Fibroblast of the conjunctiva (primary cell): Measurements from ENCODE around the gene ZCCHC7.
"Not testable (repeated sequence)": the region's sequence is repeated elsewhere in the genome, so short reads cannot be mapped to it uniquely, and the experiment has no call there.

Experiments used
- DNase-seq: peaks from one replicate; pipeline ENCODE4 v3.0.0-alpha.2; 2010; ENCODE audit warnings: low read depth

ZCCHC7 gene

DNA sequence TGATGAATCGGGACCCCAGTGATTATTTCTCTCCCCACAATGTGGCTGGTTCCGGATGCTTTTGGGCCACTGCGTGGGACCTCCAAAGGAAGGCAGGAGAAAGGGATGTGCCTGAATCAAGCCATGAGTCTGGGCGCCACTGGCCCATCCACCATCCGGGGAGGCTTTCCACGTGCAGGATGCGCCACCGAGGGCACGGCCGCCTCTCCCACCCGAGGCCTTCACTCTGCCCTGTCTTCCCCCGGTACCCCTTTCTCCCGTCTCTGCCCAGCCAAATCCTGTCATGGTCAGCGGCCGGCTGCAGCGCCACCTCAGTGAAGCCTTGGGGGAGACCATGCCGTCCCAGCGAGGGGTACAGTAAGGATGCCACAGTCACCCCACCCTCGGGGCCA is 258.2 kb downstream of the ZCCHC7 start:
- DNase-seq = no peak

DNA sequence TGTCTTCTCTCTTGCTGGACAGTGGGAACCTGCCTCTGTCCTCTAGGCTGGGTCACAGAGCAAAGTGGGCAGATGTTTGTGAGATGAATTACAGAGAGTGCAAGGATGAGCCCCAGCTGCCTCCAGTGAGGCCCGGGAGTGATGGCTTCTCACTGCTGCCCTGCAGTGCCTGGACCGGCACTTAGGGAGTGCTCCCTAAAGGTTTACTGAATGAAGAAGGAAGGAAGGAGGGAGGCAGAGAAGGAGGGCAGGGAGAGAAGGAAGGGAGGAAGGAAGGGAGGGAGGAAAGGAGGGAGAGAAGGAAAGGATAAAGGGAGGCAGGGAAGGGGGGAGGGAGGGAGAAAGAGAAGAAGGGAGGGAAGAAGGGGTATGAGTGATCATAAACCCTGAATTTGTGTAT is 259.5 kb downstream of the ZCCHC7 start:
- no peak for DNase-seq

DNA sequence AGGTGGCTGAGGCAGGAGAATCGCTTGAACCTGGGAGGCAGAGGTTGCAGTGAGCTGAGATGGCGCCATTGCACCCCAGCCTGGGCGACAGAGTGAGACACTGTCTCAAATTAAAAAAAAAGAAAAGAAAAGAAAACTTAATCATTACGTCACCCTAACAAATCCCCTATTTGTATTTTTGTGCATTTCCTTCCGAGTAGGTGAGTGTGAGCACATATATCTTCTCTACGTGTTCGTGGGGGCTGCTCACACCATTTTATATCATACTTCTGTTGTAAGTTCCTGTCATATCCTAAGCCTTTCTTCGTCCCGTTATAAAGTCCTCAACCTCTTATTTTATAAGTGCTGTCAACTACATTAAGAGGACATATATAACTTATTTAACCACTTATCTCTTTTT is 260.2 kb downstream of the ZCCHC7 start:
- DNase-seq = no peak

DNA sequence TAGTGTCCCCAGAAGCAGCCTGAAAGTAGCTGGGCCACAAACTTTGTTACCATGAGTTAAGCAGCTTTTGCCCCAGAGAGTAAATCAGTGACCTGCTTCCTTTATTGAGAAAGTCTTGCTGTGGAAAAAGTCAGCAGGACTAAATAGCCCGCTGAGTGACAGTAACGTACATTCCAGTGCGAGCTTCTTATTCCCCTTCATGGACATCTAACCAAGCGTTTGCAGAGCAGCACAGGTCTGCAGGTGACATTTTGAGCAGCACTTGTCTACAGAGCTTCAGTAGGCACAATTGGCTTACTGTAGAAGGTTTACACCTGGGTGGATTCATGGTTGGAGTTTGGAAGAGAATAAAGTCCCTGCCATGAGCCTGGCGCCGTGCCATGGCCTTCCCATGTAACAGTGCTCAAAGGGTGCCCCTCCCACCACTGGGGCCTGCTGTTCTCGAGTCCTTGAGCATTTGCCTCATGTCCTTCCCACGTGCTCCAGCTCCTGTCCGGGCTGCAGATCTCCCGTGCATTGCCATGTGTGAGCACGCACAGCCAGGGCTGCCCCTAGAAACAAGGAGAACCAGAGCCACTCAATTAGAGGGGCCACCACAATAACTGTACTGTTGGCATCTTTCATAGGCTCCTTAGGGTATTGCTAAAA is 260.8 kb downstream of the ZCCHC7 start:
- DNase-seq = no peak

DNA sequence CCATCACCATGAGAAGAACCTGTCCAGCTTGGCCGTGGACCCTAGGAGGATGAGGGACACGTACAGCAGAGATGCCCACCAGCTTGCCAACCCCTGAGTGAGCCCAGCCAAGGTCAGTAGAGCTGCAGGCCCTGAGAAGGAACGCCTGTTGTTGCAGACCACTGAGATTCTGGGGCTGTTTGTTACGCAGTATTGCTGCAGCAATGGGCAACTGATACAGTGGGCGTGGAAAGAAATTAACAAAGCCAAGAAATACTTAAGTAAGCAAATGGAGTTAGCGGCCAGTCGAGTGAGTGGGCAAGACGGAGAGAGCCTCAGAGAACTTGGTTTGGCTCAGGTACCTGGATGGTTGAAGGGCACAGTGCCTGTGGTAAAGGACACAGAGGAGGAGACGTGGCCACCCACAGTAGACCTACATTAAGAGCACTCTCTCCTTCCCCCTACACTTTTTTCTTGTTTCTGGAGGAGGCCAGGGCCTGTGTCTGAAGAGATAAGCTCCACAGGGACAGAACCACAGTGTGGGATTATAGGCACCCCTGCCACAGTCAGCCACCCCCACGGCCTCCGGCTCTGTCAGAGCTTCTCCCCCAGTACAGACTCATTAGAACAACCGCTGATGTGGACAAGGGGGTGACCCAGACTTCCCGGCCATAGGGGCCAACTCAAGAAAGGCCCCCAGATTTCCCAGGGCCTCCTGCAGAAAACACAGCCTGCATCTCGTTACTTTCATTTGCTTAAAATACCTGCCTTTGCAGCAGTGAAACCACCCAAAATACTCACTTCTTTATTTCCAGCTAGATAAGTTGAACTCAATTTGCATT is 262.0 kb downstream of the ZCCHC7 start:
- no peak for DNase-seq

DNA sequence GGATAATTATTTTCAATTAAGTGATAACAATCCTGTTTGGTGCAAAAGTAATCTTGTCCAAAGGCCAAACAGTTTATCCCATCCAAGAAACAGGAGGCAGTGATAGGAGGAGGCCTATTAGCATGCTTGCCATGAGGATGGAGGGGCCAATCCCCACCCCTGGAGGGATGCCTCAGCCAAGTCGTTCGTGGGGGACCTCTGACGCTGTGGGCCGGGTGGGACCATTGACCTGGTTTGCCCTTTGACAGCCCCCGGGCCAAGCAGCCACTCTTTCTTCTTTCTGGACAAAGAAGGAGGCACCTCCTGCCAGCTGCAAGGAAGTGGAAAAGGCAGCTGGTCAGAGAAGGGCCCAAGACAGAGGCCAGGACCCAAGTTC is 262.6 kb downstream of the ZCCHC7 start:
- DNase-seq = no peak

DNA sequence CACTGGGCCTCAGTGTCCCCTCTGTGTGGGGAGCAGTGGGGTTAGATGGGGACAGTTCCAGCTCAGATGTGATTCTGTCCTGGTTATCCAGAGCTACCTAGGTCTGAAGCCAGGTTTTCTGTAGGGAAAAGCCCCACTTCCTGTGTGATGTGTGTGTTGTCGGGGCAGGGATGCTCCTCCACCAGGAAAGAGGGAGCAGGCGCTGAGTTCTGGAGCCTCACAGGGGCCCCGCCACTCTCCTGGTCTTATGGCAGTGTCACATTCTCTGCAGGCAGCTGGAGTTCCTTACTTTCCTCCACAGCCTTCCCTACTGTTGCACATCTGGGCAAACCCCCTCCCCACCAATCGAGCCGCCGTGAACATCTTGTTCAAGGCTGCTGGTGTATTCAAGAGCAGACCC is 263.0 kb downstream of the ZCCHC7 start:
- no peak for DNase-seq

DNA sequence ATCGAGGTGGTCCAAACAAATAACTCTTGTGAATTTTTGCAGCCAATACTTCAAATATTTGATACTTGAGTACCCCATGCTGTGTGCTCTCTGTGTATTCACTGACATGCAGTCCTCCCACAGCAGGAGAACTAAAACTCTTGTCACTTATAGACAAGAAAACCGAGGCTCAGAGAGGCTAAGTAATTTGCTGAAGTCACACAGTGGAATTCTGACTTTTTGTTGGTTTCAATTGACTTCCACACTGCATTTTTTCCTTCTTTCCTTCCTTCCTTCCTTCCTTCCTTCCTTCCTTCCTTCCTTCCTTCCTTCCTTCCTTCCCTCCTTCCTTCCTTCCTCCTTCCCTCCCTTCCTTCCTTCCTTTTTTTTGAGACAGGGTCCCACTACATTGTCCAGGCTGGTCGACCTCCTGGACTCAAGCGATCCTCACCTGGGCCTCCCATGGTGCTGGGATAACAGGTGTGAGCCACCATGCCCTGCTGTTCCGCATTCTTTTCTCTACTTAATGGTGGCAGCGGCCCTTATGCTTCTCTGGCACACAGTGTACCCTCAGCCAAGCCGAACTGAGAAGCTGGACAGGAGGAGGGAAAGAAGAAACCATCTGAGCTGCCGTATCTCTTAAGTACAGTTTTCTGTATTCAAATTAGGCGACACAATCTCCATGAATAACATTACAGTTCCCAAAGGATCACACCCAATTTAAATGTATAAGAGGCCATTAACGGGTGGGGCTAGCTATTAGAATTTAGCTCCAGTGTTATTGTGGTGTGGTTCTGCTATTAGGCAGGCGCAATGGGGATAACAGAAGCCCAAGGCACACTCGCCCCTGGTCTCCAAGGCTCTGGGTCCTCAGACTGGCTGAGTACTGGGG is 263.7 kb downstream of the ZCCHC7 start:
- no peak for DNase-seq

DNA sequence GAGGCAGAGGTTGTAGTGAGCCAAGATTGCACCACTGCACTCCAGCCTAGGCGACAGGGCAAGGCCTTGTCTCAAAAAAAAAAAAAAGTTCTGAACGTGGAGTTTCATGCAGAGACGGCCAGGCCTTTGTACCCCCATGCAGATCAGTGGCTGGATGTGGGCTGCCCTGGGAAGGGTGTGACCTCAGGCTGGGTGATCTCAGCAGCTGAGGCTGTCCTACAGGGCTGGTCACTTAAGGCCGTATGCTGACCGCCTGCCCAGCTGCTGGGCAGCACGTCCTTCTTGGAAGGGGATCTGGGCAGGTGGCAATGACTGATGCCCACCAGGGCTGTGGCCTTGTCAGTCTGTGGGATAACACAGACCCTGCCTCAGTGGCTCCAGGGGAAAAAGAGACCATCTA is 264.9 kb downstream of the ZCCHC7 start:
- no peak for DNase-seq

DNA sequence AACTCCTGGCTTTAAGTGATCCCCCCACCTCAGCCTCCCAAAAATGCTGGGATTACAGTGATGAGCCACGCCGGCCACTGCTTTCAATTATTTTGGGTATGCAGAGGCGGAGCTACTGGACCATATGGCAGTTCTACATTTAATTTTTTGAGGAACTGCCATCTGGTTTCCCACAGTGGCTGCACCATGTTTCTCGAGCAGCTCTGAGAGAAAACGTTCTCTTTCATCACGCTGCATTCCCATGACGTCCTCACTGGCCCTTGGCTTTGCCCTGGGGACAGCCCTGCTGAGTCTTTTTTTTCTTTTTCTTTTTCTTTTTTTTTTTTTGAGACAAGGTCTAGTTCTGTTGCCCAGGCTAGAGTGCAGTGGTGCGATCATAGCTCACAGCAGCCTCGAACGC is 266.6 kb downstream of the ZCCHC7 start:
- DNase-seq = no peak

DNA sequence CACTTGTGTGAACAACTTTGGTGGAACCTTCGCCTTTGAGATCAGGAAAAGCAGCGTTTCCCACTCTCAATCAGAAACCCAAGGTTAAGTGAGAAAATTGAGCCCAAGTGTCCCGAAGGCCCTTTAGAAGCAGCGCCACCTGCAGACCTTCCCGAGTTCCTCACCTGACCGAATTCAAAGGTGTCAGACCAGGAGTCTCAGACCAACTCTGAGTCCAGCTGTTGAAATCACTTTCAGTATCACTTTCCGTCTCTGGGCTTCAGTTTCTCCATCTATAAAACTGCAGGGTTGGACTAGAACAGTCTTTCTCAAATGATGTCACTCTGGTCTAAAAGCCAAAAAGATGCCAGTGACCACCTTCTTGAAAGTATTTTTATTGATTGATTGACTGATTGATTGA is 270.4 kb downstream of the ZCCHC7 start:
- DNase-seq = no peak

DNA sequence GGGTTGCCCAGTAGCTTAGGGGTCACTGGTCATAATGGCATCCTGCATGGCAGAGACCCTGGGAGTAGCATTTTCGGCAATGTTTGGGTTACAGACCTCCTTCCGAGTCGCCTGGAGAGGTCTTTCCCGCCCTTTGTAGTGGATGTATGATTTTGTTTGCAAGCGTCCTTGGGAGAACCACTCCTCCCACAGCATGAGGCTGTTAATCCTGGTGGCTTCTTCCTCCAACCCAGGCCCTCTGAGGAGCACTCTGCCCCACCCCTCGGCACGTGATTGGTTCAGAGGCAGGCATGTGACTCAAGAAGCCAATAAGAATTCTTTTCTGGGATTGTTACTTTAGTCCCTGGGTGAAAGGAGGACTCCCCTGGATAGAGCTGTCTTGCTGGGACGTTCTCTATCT is 271.9 kb downstream of the ZCCHC7 start:
- no peak for DNase-seq

DNA sequence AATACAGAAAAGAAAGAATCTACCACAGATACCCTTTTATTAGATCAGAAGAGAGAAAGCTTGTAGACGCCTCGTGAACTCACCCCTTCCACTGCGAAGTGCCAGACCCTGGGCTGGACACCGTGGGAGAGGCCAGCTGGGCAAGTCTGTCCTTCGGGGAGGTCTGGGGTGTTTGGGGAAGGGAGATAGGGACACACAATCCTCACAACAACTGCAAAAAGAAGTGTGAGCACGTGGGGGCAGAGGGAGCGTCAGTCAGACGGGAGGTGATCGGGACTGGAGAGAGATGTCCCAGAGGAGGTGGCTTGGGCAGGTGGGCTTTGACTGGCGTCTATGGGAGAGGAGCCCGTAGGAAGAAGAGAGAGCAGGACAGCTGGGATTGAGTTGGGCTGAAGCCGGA is 274.9 kb downstream of the ZCCHC7 start:
- DNase-seq = no peak

DNA sequence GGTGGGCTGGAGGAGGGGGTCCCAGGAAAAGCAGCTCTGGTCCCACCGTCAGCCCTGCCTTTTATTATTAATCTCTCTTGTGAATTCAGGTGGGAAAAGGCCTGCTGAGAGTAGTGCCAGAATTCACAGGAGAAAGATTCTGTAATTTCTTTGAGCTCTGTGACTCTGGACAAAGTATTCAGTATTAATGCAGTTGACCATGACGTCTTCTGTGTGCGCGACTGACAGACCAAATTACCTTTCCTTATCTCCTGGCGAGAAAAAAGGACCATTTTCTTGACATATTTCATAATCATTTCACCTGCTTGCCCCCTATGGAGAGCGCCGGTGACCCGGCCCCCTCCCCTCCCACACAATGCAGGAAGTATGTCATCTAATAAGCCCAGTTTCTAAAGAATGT is 275.3 kb downstream of the ZCCHC7 start:
- DNase-seq = no peak

DNA sequence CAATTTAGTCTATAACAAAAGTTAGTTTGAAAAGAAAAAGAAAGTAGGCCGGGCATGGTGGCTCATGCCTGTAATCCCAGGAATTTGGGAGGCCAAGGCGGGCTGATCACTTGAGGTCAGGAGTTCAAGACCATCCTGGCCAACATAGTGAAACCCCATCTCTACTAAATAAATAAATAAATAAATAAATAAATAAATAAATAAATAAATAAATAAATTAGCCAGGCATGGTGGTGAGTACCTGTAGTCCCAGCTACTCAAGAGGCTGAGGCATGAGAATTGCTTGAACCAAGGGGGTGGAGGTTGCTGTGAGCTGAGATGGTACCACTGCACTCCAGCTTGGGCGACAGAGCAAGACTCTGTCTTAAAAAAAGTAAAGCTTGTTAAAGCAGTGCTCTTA is 277.6 kb downstream of the ZCCHC7 start:
- DNase-seq = not testable (repeated sequence)

DNA sequence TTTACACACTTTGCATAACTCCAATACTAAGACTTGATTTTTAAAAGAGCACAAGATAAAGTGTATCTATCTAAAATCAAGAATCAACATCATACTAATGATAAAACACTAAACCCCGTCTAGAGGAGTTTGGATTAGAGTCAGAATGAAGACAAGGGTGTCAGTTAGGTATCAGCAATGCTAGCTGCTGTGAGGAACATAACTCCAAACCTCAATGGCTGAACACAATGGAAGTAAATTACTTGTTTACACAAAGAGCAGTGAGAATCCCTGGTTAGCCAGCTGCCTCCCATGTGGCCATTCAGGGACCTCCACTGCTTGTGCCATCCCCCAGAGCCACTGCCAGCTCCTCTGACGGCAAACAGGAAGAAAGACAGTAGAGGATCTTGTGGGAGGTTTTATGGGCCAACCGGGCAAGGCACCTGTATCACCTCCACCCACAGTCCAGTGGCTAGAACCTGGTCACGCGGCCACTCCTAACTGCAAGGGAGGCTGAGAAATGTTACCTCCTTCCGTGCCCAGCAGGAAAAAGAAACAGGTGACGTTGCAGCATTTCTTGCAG is 278.2 kb downstream of the ZCCHC7 start:
- no peak for DNase-seq

DNA sequence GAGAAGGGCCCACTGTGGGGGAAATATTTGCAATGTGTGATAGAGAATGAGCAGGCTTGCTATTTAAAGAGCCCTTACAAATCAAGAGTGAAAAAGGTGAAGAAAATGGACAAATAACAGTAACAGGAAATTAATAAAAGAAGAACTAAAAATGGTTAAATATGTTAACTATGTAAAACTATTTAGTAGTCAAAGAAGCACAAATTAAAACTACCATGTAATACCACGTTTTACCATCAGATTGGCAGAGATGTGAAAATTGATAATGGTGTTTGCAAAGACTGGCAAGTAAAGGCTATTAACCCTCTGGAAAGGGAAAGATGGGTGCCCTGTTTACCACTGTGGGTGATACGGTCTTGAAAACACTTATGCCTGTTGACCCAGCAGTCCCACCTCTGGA is 279.0 kb downstream of the ZCCHC7 start:
- DNase-seq = no peak

DNA sequence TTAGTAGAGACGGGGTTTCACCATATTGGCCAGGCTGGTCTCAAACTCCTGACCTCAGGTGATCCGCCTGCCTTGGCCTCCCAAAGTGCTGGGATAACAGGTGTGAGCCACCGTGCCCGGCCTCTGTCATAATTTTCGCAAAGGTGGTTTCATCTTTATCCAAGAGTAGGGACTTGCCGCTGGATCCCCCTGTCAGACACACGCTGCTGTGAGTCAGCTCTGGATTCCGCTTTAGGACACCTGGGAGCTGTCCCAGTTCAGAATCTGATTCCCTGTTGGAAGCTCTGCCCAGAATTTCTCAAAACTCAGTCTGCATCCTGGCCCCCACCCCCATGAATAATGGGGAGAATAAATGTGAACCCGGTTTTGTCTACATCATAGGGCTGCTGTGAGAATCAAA is 284.2 kb downstream of the ZCCHC7 start:
- DNase-seq = no peak

DNA sequence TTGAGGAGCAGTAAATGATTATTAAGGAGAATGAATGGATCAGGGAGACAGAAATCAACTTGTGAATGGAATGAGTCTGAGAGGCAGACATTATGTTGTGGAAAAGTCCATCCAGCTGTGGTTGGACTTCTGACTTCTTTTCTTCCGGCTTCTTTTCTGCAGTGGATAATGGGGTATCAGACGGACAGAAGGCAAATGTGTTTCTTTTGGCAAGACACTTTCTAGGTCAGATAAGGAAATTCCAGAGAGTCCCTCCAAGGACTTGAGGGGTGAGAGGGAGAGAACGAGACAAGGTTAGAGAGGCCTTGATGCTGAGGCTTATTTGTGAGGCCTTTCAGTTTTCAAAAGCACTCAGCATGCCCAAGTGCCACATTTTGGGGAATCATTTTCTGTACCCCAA is 285.0 kb downstream of the ZCCHC7 start:
- DNase-seq = no peak

DNA sequence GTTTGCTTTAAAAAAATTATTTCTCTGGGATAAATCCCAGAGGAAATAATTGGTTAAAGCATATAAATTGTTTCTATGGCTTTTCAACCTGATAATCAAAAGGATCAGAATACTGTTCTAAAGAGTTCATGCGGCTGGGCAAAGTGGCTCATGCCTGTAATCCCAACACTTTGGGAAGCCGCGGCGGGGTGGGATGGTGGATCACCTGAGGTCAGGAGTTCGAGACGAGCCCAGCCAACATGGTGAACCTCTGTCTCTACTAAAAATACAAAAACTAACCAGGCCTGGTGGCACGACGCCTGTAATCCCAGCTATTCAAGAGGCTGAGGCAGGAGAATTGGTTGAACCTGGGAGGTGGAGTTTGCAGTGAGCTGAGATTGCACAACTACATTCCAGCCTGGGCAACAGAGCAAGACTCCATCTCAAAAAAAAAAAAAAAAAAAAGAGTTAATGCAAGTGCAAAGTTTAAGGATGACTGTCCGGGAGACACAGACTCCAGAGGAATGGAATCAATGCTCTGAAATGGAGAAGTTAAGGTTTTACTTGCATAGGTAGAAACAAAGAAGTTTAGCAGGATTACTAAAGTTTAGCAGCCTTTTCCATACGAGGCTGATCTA is 285.5 kb downstream of the ZCCHC7 start:
- no peak for DNase-seq

DNA sequence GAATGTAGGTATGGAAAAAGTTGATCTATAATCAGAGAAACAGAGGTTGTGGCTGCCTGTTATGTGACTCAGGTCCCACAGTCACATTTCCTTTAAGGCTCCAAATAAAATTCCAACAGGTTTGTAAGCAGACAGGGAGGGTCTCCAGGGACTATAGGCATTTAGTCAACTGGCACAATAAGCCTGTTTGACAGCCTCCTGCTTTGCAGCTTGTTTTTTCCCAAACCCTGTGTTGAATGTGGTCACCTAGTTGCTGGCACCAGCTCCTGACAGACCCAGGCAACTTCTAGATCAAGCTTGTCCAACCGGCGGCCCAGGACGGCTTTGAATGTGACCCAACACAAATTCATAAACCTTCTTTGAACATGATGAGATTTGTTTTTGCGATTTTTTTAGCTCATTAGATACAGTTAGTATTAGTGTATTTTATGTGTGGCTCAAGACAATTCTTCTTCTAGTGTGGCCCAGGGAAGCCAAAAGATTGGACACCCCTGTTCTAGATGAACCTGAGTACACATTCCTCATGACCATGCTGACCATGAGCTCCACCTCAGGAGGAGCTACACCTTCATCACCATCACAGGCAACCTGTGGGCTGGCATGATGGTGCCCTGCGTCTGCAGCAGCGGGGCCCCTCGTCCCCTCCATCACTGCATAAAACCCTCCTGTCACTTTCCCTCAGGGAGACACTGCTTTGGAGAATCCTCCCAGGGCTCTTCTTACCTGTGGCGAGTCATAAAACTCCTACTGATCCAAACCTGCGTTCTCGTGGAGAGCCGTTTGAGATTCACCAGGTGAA is 286.4 kb downstream of the ZCCHC7 start:
- no peak for DNase-seq
